WERI-Rb-1 (cell line): ENCODE measurements around the gene EXOC3L1.

Experiments used
- DNase-seq: peaks from one replicate; pipeline ENCODE4 v3.0.0-alpha.2; 2020
- H3K27ac ChIP-seq: fragments of 250-450 bp; sonication (Bioruptor Pico); 2 replicates; pipeline ENCODE4 v1.5.1; 2020; ENCODE audit warnings: mild to moderate bottlenecking, moderate library complexity
- H3K27me3 ChIP-seq: fragments of 250-450 bp; sonication (Bioruptor Pico); 2 replicates; pipeline ENCODE4 v1.5.1; 2021; ENCODE audit warnings: mild to moderate bottlenecking, low read depth, moderate library complexity; ENCODE audit not compliant: insufficient read depth, severe bottlenecking
- H3K36me3 ChIP-seq: fragments of 250-450 bp; sonication (Bioruptor Pico); 2 replicates; pipeline ENCODE4 v1.5.1; 2020; ENCODE audit warnings: mild to moderate bottlenecking, moderate library complexity
- H3K4me3 ChIP-seq: 2 replicates; pipeline ENCODE4 v1.5.1; 2011; ENCODE audit warnings: low read depth, mild to moderate bottlenecking, control low read depth, low read length
- H3K9me3 ChIP-seq: fragments of 250-450 bp; sonication (Bioruptor Pico); 2 replicates; pipeline ENCODE4 v1.5.1; 2021; ENCODE audit warnings: mild to moderate bottlenecking, moderate library complexity; ENCODE audit not compliant: severe bottlenecking
- CTCF ChIP-seq: IDR thresholded peaks from 2 replicates; pipeline ENCODE4 v1.5.1; 2011; ENCODE audit warnings: low read depth, mild to moderate bottlenecking, control low read depth, inconsistent platforms, low read length

The EXOC3L1 gene

GRCh38 chr16:67223992-67224391 is 34.1 kb upstream of the EXOC3L1 start:
- Histone ChIP-seq H3K36me3 (peaks cover 6% of the 10 kb centered on the region), H3K4me3 (no peak overlapping the region), H3K27me3 (no peaks in the 10 kb centered on the region), H3K9me3 (no peaks in the 10 kb centered on the region), H3K27ac (no peak overlapping the region)
- DNase-seq, result no peak
- TF ChIP-seq CTCF, result no peak

GRCh38 chr16:67216612-67217490 is 26.9 kb upstream of the EXOC3L1 start:
- no peak for TF ChIP-seq CTCF
- no peak overlapping the region for H3K27ac ChIP-seq
- no peaks in the 10 kb centered on the region for H3K36me3 ChIP-seq
- no peaks in the 10 kb centered on the region for H3K27me3 ChIP-seq
- H3K9me3 ChIP-seq, result no peaks in the 10 kb centered on the region
- no peak for DNase-seq
- no peak overlapping the region for H3K4me3 ChIP-seq

GRCh38 chr16:67215706-67216105 is 25.8 kb upstream of the EXOC3L1 start:
- Histone ChIP-seq H3K27ac (no peak overlapping the region), H3K36me3 (no peaks in the 10 kb centered on the region), H3K27me3 (no peaks in the 10 kb centered on the region), H3K9me3 (no peaks in the 10 kb centered on the region), H3K4me3 (no peak overlapping the region)
- TF ChIP-seq CTCF, result no peak
- DNase-seq, result no peak

- H3K36me3 ChIP-seq, result no peaks in the 10 kb centered on the region
- no peak overlapping the region for H3K27ac ChIP-seq
- H3K4me3 ChIP-seq, result no peak overlapping the region
- H3K27me3 ChIP-seq, result no peaks in the 10 kb centered on the region
- H3K9me3 ChIP-seq, result no peaks in the 10 kb centered on the region
- no peak for TF ChIP-seq CTCF
- no peak for DNase-seq
These were observed 23.5 kb upstream of the EXOC3L1 start for GRCh38 chr16:67213197-67214019.

- DNase-seq, result no peak
- Histone ChIP-seq H3K27ac (no peak overlapping the region), H3K9me3 (no peaks in the 10 kb centered on the region), H3K4me3 (no peak overlapping the region), H3K27me3 (no peaks in the 10 kb centered on the region), H3K36me3 (no peaks in the 10 kb centered on the region)
- TF ChIP-seq CTCF, result no peak
These were observed 22.8 kb upstream of the EXOC3L1 start for GRCh38 chr16:67212766-67213165.
